GM19193 (cell line): ENCODE data around the gene SERPINA12.

Experiments used
- POLR2A ChIP-seq: IDR thresholded peaks from 4 replicates; pipeline ENCODE4 v1.6.1; 2011; ENCODE audit not compliant: insufficient read depth, insufficient read length; ENCODE audit errors: extremely low read depth

SERPINA12 gene

GRCh38 chr14:94467728-94468520, 41.3 kb downstream of the SERPINA12 start:
- TF ChIP-seq POLR2A = no peak

GRCh38 chr14:94466706-94467370, 42.4 kb downstream of the SERPINA12 start:
- TF ChIP-seq POLR2A = no peak

- TF ChIP-seq POLR2A = no peak
Measured at GRCh38 chr14:94465042-94465441, 44.2 kb downstream of the SERPINA12 start.

- no peak for TF ChIP-seq POLR2A
Measured at GRCh38 chr14:94464290-94464689, 45.0 kb downstream of the SERPINA12 start.

GRCh38 chr14:94462763-94463572, 46.3 kb downstream of the SERPINA12 start:
- TF ChIP-seq POLR2A = no peak

GRCh38 chr14:94462219-94462551, 47.1 kb downstream of the SERPINA12 start:
- no peak for TF ChIP-seq POLR2A

- TF ChIP-seq POLR2A = no peak
Measured at GRCh38 chr14:94461526-94462218, 47.6 kb downstream of the SERPINA12 start.

GRCh38 chr14:94460631-94461416, 48.4 kb downstream of the SERPINA12 start:
- TF ChIP-seq POLR2A = no peak

GRCh38 chr14:94458558-94459205, 50.6 kb downstream of the SERPINA12 start:
- TF ChIP-seq POLR2A = no peak

GRCh38 chr14:94458096-94458495, 51.2 kb downstream of the SERPINA12 start:
- TF ChIP-seq POLR2A = no peak

GRCh38 chr14:94455928-94456327, 53.3 kb downstream of the SERPINA12 start:
- TF ChIP-seq POLR2A = no peak

- TF ChIP-seq POLR2A = no peak
Measured at GRCh38 chr14:94451826-94452225, 57.4 kb downstream of the SERPINA12 start.

- TF ChIP-seq POLR2A = no peak
Measured at GRCh38 chr14:94451091-94451771, 58.0 kb downstream of the SERPINA12 start.
